ENCODE measurements around the gene RMI2.

The RMI2 gene

GRCh38 chr16:11310634-11310977 lies 34.7 kb upstream of the RMI2 start:
- DNase-seq: no peak

- peak; percentile 24 for DNase-seq
These were observed 34.2 kb upstream of the RMI2 start for GRCh38 chr16:11310997-11311561.

GRCh38 chr16:11312718-11313492 lies 32.4 kb upstream of the RMI2 start:
- DNase-seq: peak; percentile 30

- DNase-seq: no peak
These were observed 31.6 kb upstream of the RMI2 start for GRCh38 chr16:11313493-11314308.

GRCh38 chr16:11314309-11314894 lies 30.9 kb upstream of the RMI2 start:
- DNase-seq: no peak

- DNase-seq: no peak
These were observed 29.7 kb upstream of the RMI2 start for GRCh38 chr16:11315510-11315909.

- DNase-seq: no peak
These were observed 28.8 kb upstream of the RMI2 start for GRCh38 chr16:11316331-11317015.

GRCh38 chr16:11318817-11319216 lies 26.4 kb upstream of the RMI2 start:
- DNase-seq: no peak

GRCh38 chr16:11319529-11320146 lies 25.6 kb upstream of the RMI2 start:
- DNase-seq: peak; percentile 58

GRCh38 chr16:11320170-11320569 lies 25.1 kb upstream of the RMI2 start:
- no peak for DNase-seq

GRCh38 chr16:11321662-11322061 lies 23.6 kb upstream of the RMI2 start:
- no peak for DNase-seq

GRCh38 chr16:11322823-11323222 lies 22.4 kb upstream of the RMI2 start:
- no peak for DNase-seq

- no peak for DNase-seq
These were observed 21.5 kb upstream of the RMI2 start for GRCh38 chr16:11323551-11324336.

GRCh38 chr16:11325404-11326083 lies 19.7 kb upstream of the RMI2 start:
- no peak for DNase-seq

- DNase-seq: no peak
These were observed 19.0 kb upstream of the RMI2 start for GRCh38 chr16:11326084-11326736.

- no peak for DNase-seq
These were observed 18.5 kb upstream of the RMI2 start for GRCh38 chr16:11326737-11327276.

- DNase-seq: no peak
These were observed 17.7 kb upstream of the RMI2 start for GRCh38 chr16:11327277-11328171.

GRCh38 chr16:11328172-11329070 lies 16.8 kb upstream of the RMI2 start:
- DNase-seq: no peak
